Activated CD4-positive, alpha-beta T cell treated with anti-CD3 and anti-CD28 coated beads, Interleukin-2, amount 50 U/mL, for 24 hours (primary cell): ENCODE measurements around the gene ESPNL.
A peak's percentile ranks its signal among the peaks of the same experiment; 100 is the strongest.
"Not testable (repeated sequence)": the region's sequence is repeated elsewhere in the genome, so short reads cannot be mapped to it uniquely, and the experiment has no call there.

ENCODE experiments used
- DNase-seq, 2 donors: peaks; one replicate each; pipeline ENCODE4 v3.0.0-alpha.2; 2020; ENCODE audit warnings: low read depth in 1 of 2, low spot score in 1 of 2

The ESPNL gene, protein sequence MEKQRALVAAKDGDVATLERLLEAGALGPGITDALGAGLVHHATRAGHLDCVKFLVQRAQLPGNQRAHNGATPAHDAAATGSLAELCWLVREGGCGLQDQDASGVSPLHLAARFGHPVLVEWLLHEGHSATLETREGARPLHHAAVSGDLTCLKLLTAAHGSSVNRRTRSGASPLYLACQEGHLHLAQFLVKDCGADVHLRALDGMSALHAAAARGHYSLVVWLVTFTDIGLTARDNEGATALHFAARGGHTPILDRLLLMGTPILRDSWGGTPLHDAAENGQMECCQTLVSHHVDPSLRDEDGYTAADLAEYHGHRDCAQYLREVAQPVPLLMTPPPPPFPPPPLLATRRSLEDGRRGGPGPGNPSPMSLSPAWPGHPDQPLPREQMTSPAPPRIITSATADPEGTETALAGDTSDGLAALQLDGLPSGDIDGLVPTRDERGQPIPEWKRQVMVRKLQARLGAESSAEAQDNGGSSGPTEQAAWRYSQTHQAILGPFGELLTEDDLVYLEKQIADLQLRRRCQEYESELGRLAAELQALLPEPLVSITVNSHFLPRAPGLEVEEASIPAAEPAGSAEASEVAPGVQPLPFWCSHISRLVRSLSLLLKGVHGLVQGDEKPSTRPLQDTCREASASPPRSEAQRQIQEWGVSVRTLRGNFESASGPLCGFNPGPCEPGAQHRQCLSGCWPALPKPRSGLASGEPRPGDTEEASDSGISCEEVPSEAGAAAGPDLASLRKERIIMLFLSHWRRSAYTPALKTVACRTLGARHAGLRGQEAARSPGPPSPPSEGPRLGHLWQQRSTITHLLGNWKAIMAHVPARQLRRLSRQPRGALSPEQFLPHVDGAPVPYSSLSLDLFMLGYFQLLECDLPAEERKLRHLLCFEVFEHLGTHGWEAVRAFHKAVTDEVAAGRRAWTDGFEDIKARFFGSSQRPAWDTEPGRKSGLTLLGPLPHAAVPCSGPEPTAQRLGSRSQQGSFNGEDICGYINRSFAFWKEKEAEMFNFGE

DNA sequence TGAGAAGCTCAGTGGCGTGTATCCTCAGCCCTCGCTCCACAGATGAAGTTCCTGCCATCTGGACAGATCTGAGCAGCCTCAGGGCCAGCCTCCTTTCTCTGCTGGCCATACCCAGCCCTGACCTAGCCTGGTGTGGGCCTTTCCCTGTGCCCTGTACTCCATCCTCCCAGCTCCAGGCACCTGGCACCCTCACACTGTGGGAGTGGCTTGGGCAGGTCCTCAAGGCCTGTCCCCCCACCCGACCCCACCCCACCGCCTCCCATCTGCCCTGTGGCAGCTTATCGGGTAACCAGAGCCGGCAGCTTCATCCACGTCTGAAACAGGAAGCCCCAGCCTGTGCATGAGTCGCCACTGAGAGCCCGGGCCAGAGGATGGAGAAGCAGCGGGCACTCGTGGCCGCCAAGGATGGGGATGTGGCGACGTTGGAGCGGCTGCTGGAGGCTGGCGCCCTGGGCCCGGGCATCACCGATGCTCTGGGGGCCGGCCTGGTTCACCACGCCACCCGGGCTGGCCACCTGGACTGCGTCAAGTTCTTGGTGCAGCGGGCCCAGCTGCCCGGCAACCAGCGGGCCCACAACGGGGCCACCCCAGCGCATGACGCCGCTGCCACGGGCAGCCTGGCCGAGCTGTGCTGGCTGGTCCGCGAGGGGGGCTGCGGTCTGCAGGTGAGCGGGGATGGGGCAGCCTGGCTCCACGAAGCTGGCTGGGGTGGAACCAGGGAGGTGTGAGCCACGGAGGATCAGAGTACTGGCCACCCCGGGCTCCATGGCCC lies at the start of gene ESPNL:
TSS of gene ESPNL (plus strand) at position 292 of the 772 bp plus-strand sequence. CDS start at position 372, 80 bp downstream.
- DNase-seq, result no peak

DNA sequence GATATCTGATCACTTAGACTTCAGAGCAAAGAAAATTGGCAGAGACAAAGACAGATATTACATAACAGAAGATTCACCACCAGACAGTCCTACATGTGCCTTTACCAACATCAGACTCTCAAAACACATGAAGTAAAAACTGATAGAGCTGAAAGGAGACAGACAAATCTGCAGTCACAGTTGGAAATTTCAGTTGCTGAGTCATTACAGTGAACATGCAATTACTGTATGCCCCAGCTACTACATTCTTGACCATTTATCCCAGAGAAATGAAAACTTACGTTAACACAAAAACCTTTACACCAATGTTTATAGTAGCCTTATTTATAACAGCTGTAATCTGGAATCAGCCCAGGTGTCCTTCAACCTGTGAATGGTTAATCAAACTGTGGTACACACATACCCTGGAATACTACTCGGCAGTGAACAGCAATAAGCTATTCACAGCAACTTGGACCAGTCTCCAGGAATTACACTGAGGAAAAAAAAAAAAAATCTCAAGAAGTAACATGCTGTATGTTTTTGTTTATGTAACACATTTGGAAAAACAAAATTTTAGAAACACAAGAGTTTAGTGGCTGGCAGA lies 46.9 kb upstream of the ESPNL start:
- no peak for DNase-seq

DNA sequence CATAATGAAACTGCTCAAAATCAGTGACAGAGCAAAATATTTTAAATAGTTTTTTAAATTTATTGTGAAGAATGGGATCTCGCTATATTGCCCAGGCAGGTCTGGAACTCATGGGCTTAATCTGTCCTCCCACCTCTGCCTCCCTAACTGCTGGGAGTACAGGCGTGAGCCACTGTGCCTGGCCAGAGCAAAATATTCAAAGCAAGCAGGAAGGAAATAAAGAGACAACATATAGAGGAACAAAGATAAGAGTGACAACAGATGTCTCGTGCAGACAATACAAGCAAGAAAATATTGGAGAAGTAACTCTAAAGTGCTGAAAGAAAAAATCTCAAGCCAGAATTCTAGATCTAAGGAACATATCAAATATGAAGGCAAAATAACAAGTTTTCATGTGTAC lies 44.3 kb upstream of the ESPNL start:
- DNase-seq, result no peak

- DNase-seq, result not testable (repeated sequence)
Measured at GRCh38 chr2:238057696-238058575, 42.2 kb upstream of the ESPNL start.

DNA sequence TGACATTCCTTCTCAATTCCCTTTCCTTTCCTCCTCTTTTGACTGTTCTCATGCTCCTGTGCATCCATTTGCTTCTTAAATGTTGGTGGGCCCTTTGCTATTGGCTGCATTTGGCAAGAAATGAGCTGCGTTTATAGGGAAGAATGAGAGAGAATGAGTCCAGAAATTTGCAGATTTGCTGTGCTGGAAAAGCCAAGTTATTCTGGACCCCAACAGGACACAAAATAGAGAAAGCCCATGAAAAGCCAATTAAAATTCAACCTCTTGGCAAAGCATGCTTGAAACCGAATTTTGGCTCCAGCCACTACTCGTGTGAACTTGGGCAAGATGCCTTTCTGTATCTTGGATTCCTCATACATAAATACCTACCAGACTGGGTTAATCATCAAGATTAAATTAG lies 40.6 kb upstream of the ESPNL start:
- no peak for DNase-seq

GRCh38 chr2:238060096-238060541 lies 40.0 kb upstream of the ESPNL start:
- DNase-seq, result no peak

DNA sequence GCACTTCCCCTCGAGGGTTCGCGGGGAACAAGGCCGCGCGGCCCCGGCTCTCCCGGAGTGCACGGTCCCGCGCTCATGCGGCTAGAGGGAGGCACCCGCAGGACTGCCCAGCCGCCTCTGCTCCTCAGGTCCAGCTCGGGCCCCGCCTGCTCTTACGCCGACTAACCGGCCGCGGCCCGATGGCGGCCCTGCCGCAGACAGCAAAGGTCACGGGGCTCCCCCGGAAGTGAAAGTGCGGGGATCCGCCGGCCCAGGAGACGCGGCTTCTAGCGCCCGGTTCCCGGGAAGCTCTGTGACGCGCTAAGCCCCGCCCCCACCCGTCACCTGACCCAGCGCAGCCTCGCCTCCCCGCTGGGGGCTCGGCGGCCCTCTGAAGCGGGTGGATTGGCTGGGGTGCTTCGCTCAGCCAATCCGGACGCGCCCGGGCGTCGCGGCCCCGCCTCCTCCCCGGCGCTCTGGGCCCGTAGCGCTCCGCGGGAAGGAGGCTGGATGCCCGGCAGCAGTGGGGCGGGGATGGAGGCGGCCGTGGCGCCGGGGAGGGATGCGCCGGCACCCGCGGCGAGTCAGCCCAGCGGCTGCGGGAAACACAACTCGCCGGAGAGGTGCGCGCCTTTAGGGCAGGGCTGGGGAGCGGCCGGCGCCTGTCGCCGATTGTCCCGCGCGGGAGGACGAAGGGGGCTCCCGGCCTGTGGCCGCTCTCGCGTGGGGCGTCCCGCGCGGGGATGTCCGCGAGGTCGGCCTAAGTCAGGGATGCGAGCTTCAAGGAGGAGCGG lies 39.4 kb upstream of the ESPNL start, which contains the start of gene SCLY:
TSS of gene SCLY (plus strand) at position 460 of the 773 bp plus-strand sequence. CDS start at position 514, 54 bp downstream.
- DNase-seq, result peak; percentile 89 to 93

DNA sequence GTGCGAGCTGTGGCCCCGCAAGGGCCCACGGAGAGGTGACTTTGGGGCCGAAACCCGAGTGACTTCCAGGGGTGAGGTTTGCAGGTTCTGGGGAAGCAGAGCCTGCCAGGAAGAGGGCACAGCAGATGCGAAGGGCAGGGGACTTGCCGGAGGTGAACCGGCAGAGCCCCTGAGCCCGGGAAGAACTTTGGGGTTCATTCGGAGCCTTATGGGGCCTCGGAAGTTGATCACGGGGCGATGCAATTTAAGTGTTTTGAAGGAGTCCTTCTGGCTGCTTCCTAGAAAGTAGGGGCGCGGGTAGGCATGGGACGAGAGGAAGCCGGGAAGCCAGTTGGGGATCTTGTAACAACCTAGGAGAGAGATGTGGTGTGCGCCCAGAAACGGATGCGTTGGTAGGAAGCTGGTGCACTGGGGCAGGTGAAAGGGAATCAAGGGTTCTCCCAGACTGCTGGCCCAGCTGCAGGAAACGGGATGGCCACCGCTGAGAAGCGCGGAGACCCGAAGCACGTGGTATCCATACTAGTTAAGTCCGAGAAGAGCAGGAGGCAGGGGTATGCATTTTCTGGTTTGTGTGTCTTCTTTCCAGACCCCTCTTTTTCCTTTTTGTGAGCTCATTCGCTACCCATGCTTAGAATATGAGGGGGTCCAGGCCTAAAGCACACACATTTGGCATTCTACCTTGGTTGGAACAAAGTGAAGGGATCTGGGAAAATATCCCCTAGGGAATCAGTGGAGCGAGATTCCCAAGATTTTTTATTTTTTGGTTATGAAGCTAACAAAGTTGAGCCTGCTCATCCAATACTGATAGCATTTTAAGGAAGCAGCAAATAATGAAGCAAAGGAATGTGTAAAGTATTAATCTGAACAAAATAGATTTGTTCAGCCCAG lies 38.6 kb upstream of the ESPNL start:
- peak in 1 of 2 donors; percentile 8 for DNase-seq

DNA sequence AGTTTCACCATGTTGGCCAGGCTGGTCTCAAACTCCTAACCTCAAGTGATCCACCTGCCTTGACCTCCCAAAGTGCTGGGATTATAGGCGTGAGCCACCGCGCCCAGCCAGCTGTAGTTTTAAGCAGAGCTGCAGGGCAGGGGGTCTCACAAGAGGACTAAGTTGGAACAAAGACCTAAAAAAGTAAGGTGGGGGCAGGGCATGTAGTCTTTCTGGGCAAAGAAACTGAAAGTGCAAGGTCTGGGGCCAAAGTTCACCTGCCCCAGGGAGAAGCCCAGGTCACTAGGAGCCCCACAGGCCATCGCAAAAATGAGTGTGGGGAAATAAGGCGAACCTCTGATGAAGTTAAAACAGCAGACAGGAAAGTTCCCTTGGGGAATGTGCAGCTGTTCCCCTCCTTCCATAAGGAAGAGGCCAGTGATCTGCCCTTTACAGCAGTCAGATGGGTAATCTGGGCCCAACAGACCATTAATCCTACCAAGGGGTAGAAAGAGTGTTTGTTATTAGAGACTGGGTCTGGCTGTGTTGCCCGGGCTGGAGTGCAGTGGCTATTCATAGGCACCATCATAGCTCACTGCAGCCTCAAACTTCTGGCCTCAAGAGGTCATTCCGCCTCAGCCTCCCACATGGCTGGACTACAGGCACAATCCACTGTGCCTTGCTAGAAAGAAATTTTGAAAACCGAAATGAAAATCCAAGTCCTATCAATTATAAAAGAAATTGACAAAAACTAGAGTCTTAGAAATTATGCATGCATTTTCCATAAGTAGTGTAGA lies 36.5 kb upstream of the ESPNL start:
- no peak for DNase-seq

DNA sequence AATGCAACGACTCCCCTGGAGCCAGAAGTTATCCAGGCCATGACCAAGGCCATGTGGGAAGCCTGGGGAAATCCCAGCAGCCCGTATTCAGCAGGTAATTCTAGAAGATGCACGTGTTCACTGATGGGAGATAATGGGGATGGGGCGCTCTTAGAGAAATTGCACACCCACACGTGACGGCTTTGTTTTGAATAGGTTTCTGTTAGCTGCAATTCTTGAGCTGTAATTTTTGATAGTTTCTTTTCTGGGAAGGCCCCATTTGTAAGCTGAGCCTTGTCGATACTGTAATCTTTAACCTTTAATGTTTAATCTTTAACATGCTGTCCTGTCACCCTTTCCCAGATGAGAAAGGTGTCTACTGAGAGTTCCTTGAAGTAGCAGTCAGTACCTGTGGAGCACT lies 35.8 kb upstream of the ESPNL start:
- DNase-seq, result no peak

DNA sequence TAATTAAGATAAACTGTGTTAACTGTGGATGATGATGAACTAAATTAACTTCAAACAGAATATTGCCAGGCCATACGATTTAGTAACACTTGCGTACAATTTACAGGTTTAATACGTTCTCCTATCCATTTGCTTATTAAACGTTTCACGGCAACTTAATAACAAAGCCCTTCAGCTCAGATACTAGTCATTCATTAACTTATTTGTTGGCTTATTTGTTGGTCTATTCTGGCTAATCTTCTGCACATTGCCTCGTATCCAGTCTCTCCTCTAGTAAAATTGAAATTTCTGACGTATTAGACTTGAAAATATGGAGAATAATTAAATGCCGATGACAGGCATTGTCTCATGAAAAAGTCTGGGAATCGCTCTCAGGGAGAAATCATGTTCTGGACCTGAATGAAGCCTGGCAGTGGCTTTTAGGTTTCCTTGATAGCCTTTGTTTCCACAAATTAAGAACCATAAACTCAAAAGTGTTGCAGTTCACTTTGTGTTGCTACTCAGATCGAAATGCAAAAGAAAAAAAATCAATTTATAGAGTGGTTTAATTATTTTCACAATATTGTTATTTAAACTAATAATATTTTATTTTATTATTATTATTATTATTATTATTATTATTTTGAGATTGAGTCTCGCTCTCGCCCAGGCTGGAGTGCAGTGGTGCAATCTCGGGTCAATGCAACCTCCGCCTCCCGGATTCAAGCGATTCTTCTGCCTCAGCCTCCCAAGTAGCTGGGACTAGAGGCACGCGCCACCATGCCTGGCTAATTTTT lies 34.9 kb upstream of the ESPNL start:
- DNase-seq, result no peak

DNA sequence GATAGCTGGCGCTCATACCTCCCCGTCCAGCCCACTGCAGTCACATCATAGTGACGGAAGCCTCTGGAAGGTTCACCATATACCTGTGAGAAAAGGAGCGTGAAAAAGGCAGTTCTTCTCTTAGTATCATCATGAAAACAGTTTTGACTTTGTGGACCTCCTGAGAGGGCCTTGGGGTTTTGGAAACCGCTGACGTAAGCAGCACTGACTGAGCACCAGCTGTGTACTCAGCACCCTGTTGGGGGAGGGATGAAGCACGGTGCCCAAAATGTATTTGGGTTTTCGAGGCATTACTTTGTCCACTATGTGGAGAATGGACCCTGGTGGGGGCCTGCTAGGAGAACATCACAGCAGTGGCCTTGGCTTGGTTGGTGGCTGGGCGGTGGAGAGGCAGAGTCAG lies 33.9 kb upstream of the ESPNL start:
- no peak for DNase-seq

DNA sequence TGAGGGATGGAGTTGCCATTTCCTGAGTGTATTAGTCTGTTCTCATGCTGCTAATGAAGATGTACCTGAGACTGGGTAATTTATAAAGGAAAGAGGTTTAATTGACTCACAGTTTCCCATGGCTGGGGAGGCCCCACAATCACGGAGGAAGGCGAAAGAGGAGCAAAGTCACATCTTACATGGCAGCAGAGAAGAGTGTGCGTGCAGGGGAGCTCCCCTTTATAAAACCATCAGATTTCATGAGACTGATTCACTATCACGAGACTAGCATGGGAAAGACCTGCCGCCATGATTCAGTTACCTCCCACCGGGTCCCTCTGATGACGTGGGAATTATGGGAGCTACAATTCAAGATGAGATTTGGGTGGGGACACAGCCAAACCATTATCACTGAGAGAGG lies 33.4 kb upstream of the ESPNL start:
- DNase-seq, result peak in 1 of 2 donors; percentile 35

- DNase-seq, result no peak
Measured at GRCh38 chr2:238067939-238068338, 32.2 kb upstream of the ESPNL start.

GRCh38 chr2:238069021-238069709 lies 31.0 kb upstream of the ESPNL start:
- DNase-seq, result no peak

- DNase-seq, result no peak
Measured at GRCh38 chr2:238069877-238070276, 30.3 kb upstream of the ESPNL start.
